Measurements from ENCODE around the gene TNFSF11.
"Not testable (repeated sequence)": the region's sequence is repeated elsewhere in the genome, so short reads cannot be mapped to it uniquely, and the experiment has no call there.

The TNFSF11 gene

DNA sequence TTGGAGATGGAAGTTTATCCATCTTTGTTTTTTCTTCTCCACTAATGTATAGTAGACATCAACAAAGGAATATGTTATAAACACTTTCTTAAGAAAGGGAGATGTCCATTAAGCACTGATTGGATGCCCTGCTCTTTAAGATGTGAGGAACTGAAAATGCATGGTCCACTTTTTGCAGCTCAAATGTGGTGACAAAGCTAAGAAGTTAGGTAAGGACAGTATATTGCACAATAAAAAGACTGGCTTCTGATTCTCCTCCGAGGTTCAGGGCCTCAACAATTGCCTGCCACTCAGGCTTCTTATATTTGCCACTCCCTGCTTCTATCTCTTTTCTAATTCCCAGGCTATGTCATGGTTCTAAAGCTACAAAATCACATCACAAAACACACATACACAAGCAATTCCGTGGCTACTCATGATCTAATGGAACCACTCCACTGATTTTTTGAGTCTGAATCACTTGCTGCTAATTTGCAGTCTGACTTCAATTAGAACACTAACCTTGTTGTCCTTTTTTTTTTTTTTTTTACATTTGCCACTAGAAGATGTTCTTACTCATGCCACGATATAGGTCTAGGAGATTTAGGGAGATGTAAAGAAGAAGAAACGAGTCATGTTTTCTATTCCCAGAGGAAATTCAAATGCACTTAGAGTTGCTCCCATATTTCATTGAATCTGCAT lies 29.6 kb upstream of the TNFSF11 start:
- H3K9ac ChIP-seq (ENCODE audit: low read depth, low read length), result no peak overlapping the region
- no peak overlapping the region for H3K4me3 ChIP-seq (ENCODE audit: low read length)
- H3K4me2 ChIP-seq (ENCODE audit: low read length), result no peak overlapping the region
- no peaks in the 10 kb centered on the region for H3K9me3 ChIP-seq (replicated peaks; ENCODE audit: low read length)
- no peaks in the 10 kb centered on the region for H3K36me3 ChIP-seq (ENCODE audit: insufficient read depth, low read length)
- peaks cover 6% of the 10 kb centered on the region for H3K27me3 ChIP-seq (ENCODE audit: control insufficient read depth, insufficient read depth, low read length)
- peaks cover 10% of the 10 kb centered on the region for H3K4me1 ChIP-seq (ENCODE audit: control insufficient read depth, insufficient read depth, low read length)

DNA sequence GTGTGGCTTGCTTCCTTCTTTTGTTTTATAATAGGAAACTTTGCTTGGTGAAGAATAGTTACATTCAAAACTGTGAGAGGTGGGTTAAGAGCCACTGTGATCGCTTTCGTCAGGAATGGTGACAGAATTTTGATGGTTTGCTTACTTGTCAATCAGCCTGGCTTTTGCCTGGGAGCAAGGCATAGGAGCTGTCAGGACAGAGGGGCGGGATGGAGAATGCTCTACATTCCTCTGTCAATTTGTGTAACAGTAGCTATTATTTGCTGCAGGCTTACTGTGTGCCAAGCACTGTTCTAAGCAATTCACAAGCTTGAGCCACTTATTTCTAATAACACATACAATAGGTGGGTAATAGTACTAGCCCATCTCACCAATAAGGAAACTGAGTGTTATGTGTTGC lies 28.1 kb upstream of the TNFSF11 start:
- Histone ChIP-seq H3K36me3 (ENCODE audit: insufficient read depth, low read length) (no peaks in the 10 kb centered on the region), H3K9me3 (replicated peaks; ENCODE audit: low read length) (no peaks in the 10 kb centered on the region), H3K9ac (ENCODE audit: low read depth, low read length) (no peak overlapping the region), H3K4me1 (ENCODE audit: control insufficient read depth, insufficient read depth, low read length) (peaks cover 10% of the 10 kb centered on the region), H3K4me3 (ENCODE audit: low read length) (no peak overlapping the region), H3K4me2 (ENCODE audit: low read length) (no peak overlapping the region), H3K27me3 (ENCODE audit: control insufficient read depth, insufficient read depth, low read length) (peaks cover 6% of the 10 kb centered on the region)

DNA sequence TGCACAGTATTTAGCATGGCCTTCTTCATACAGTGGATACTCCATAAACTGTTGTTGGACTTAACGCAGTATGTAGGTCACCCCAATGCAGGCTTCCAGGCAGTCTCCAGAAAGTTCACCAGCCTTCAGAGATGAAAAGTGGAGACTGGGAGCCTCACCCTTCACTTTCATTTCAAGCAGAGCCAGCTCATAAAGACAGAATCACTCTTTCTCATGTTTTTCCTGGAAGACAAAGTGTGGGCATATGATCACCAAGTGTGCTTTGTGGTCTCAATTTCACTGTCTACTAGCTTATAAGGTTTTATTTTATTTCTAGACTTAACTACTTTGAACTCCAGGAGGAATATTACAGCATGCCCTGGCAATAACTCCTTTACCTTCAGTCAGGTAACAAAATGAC lies 26.3 kb upstream of the TNFSF11 start:
- peaks cover 16% of the 10 kb centered on the region for H3K4me1 ChIP-seq (ENCODE audit: control insufficient read depth, insufficient read depth, low read length)

GRCh38 chr13:42548731-42549551 lies 25.0 kb upstream of the TNFSF11 start:
- no peak overlapping the region for H3K9ac ChIP-seq (ENCODE audit: low read depth, low read length)
- H3K36me3 ChIP-seq (ENCODE audit: insufficient read depth, low read length), result no peaks in the 10 kb centered on the region
- H3K4me3 ChIP-seq (ENCODE audit: low read length), result no peak overlapping the region

More for the DNA sequence above, 26.3 kb upstream of the TNFSF11 start:
- Histone ChIP-seq H3K4me2 (ENCODE audit: low read length) (no peak overlapping the region), H3K36me3 (ENCODE audit: insufficient read depth, low read length) (no peaks in the 10 kb centered on the region), H3K4me3 (ENCODE audit: low read length) (no peak overlapping the region), H3K27me3 (ENCODE audit: control insufficient read depth, insufficient read depth, low read length) (peaks cover 6% of the 10 kb centered on the region), H3K9me3 (replicated peaks; ENCODE audit: low read length) (no peaks in the 10 kb centered on the region), H3K9ac (ENCODE audit: low read depth, low read length) (no peak overlapping the region)

DNA sequence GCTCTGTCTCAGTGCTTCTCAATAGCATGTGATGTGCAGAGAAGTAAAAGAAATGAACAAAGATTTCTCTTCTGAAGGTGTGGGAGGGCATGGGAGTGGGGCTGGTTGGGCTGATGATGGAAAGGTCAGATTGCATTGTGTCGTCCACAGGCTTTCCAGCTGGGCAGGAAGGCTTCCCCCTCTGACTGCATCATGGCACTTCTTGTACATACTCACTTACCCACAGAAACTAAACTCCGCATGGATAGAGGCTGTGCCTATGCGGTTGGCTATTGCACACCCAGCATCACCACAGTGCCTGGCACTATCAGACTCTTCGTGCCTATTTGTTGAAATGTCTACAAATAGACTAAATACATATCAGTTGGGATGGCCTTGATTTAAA lies 24.4 kb upstream of the TNFSF11 start:
- no peak overlapping the region for H3K9ac ChIP-seq (ENCODE audit: low read depth, low read length)
- H3K4me3 ChIP-seq (ENCODE audit: low read length), result no peak overlapping the region
- H3K4me2 ChIP-seq (ENCODE audit: low read length), result no peak overlapping the region
- no peaks in the 10 kb centered on the region for H3K9me3 ChIP-seq (replicated peaks; ENCODE audit: low read length)
- H3K36me3 ChIP-seq (ENCODE audit: insufficient read depth, low read length), result no peaks in the 10 kb centered on the region
- H3K4me1 ChIP-seq (ENCODE audit: control insufficient read depth, insufficient read depth, low read length), result peaks cover 33% of the 10 kb centered on the region
- no peaks in the 10 kb centered on the region for H3K27me3 ChIP-seq (ENCODE audit: control insufficient read depth, insufficient read depth, low read length)

More at GRCh38 chr13:42548731-42549551, 25.0 kb upstream of the TNFSF11 start:
- peaks cover 6% of the 10 kb centered on the region for H3K27me3 ChIP-seq (ENCODE audit: control insufficient read depth, insufficient read depth, low read length)
- H3K4me2 ChIP-seq (ENCODE audit: low read length), result no peak overlapping the region
- no peaks in the 10 kb centered on the region for H3K9me3 ChIP-seq (replicated peaks; ENCODE audit: low read length)
- H3K4me1 ChIP-seq (ENCODE audit: control insufficient read depth, insufficient read depth, low read length), result peaks cover 27% of the 10 kb centered on the region

- Histone ChIP-seq H3K9ac (ENCODE audit: low read depth, low read length) (no peak overlapping the region), H3K27me3 (ENCODE audit: control insufficient read depth, insufficient read depth, low read length) (no peaks in the 10 kb centered on the region), H3K36me3 (ENCODE audit: insufficient read depth, low read length) (no peaks in the 10 kb centered on the region), H3K4me2 (ENCODE audit: low read length) (no peak overlapping the region), H3K4me3 (ENCODE audit: low read length) (no peak overlapping the region), H3K9me3 (replicated peaks; ENCODE audit: low read length) (no peaks in the 10 kb centered on the region), H3K4me1 (ENCODE audit: control insufficient read depth, insufficient read depth, low read length) (peaks cover 34% of the 10 kb centered on the region)
These were observed 22.3 kb upstream of the TNFSF11 start for GRCh38 chr13:42551611-42552010.

DNA sequence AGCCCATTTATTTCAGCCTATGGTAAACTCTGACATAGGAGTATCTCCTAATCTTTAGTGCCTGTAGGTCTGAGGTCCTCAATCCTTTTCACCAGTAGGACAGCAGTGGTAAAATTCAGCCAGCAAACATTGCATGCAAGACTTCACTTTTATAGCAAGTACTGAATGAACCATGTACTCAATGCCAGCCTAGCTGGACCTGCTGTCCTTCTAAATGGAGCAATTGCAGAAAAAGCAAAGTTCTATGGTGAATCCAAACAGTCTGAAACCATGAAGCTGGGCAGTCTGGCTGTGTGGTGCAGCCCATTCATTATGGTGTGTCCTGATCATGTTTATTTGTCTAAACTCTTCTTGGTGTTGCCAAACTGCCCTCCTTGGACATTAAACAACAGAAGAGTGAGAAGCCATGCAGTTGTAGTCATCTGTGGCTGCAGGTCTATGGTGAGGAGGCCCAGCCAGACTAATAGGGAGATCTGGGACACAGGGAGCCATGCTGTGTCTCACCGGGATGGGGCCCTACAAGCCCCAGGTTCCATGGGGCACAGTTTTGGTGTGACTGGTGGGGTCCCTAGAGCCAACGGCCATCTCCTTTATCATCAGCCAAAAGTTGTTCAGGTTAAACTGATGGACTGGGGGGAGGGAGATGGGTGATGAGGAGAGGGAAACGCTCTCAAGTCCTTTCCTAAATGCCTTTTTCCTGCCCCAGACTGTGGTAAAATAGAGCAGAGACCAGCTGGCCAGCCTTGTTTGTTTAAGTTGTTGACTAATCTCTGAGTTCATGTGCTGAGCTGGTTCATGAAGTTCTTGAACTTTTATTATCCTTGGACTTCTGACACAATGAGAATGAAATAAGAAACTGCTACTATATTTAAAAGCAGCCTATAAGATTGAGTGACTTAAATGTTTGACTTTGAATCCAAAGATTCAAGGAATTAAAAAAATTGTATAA lies 20.6 kb upstream of the TNFSF11 start:
- Histone ChIP-seq H3K4me3 (ENCODE audit: low read length) (peak overlapping the region; percentile 1), H3K9ac (ENCODE audit: low read depth, low read length) (no peak overlapping the region), H3K4me1 (ENCODE audit: control insufficient read depth, insufficient read depth, low read length) (peaks cover 34% of the 10 kb centered on the region), H3K4me2 (ENCODE audit: low read length) (peak overlapping the region; percentile 60), H3K27me3 (ENCODE audit: control insufficient read depth, insufficient read depth, low read length) (no peaks in the 10 kb centered on the region), H3K9me3 (replicated peaks; ENCODE audit: low read length) (no peaks in the 10 kb centered on the region), H3K36me3 (ENCODE audit: insufficient read depth, low read length) (no peaks in the 10 kb centered on the region)

DNA sequence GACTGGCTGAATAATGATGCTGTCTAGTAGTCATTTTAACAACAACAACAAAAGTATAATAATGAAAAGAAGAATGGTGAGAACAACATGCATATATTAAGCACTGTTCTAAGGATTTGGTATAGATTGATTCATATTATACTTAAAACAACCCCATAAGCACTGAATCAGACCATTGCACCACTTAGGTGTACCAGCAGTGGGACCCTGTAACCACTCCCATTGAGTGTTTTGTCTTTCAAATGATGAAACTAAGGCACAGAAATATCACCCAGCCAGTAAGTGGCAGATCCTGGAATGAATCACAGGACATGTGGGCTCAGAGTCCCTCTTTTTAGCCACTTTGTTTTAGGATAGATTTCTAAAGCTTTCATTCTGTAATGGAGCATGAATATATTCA lies 14.9 kb upstream of the TNFSF11 start:
- Histone ChIP-seq H3K9me3 (replicated peaks; ENCODE audit: low read length) (no peaks in the 10 kb centered on the region), H3K4me1 (ENCODE audit: control insufficient read depth, insufficient read depth, low read length) (peaks cover 19% of the 10 kb centered on the region), H3K36me3 (ENCODE audit: insufficient read depth, low read length) (no peaks in the 10 kb centered on the region), H3K4me3 (ENCODE audit: low read length) (no peak overlapping the region), H3K9ac (ENCODE audit: low read depth, low read length) (no peak overlapping the region), H3K4me2 (ENCODE audit: low read length) (no peak overlapping the region), H3K27me3 (ENCODE audit: control insufficient read depth, insufficient read depth, low read length) (no peaks in the 10 kb centered on the region)

GRCh38 chr13:42559573-42560218 lies 14.3 kb upstream of the TNFSF11 start:
- not testable (repeated sequence) for H3K4me2 ChIP-seq (ENCODE audit: low read length); H3K27me3 ChIP-seq (ENCODE audit: control insufficient read depth, insufficient read depth, low read length); H3K4me3 ChIP-seq (ENCODE audit: low read length); H3K36me3 ChIP-seq (ENCODE audit: insufficient read depth, low read length); H3K9me3 ChIP-seq (replicated peaks; ENCODE audit: low read length); H3K9ac ChIP-seq (ENCODE audit: low read depth, low read length)
- peaks cover 14% of the 10 kb centered on the region for H3K4me1 ChIP-seq (ENCODE audit: control insufficient read depth, insufficient read depth, low read length)

DNA sequence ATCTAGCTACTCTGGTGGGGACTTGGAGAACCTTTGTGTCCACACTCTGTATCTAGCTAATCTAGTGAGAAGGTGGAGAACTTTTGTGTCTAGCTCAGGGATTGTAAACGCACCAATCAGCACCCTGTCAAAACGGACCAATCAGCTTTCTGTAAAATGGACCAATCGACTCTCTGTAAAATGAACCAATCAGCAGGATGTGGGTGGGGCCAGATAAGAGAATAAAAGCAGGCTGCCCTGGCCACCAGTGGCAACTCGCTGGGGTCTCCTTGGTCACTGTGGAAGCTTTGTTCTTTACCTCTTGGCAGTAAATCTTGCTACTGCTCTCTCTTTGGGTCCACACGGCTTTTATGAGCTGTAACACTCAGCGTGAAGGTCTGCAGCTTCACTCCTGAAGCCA lies 13.6 kb upstream of the TNFSF11 start:
- H3K9me3 ChIP-seq (replicated peaks; ENCODE audit: low read length); H3K4me2 ChIP-seq (ENCODE audit: low read length); H3K4me3 ChIP-seq (ENCODE audit: low read length); H3K36me3 ChIP-seq (ENCODE audit: insufficient read depth, low read length); H3K9ac ChIP-seq (ENCODE audit: low read depth, low read length); H3K27me3 ChIP-seq (ENCODE audit: control insufficient read depth, insufficient read depth, low read length): not testable (repeated sequence)
- H3K4me1 ChIP-seq (ENCODE audit: control insufficient read depth, insufficient read depth, low read length), result peaks cover 14% of the 10 kb centered on the region
